PFSK-1 (cell line): ENCODE data around the gene INTS15.

Experiments
- POLR2AphosphoS5 ChIP-seq: IDR thresholded peaks from 2 replicates; pipeline ENCODE4 v1.6.1; 2012; ENCODE audit warnings: low read depth, mild to moderate bottlenecking, control low read depth, low read length, moderate library complexity
- TF ChIP-seq, protein P1 (sequence below), 2 experiments: IDR thresholded peaks; 2 replicates each; pipeline versions ENCODE4 v1.6.1 to v1.8.0; 2011 to 2012; ENCODE audit warnings: low read depth in 2 of 2, low read length in 2 of 2, control low read depth in 1 of 2, inconsistent platforms in 1 of 2, mild to moderate bottlenecking in 1 of 2, moderate library complexity in 1 of 2; ENCODE audit not compliant: insufficient read depth in 1 of 2

- TF ChIP-seq, protein P1, sequence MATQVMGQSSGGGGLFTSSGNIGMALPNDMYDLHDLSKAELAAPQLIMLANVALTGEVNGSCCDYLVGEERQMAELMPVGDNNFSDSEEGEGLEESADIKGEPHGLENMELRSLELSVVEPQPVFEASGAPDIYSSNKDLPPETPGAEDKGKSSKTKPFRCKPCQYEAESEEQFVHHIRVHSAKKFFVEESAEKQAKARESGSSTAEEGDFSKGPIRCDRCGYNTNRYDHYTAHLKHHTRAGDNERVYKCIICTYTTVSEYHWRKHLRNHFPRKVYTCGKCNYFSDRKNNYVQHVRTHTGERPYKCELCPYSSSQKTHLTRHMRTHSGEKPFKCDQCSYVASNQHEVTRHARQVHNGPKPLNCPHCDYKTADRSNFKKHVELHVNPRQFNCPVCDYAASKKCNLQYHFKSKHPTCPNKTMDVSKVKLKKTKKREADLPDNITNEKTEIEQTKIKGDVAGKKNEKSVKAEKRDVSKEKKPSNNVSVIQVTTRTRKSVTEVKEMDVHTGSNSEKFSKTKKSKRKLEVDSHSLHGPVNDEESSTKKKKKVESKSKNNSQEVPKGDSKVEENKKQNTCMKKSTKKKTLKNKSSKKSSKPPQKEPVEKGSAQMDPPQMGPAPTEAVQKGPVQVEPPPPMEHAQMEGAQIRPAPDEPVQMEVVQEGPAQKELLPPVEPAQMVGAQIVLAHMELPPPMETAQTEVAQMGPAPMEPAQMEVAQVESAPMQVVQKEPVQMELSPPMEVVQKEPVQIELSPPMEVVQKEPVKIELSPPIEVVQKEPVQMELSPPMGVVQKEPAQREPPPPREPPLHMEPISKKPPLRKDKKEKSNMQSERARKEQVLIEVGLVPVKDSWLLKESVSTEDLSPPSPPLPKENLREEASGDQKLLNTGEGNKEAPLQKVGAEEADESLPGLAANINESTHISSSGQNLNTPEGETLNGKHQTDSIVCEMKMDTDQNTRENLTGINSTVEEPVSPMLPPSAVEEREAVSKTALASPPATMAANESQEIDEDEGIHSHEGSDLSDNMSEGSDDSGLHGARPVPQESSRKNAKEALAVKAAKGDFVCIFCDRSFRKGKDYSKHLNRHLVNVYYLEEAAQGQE (IDR thresholded peaks at IDR 0.05; ENCODE audit: insufficient read depth in 1 of 2, low read depth in 2 of 2, low read length in 2 of 2): no peak
- TF ChIP-seq POLR2AphosphoS5: no peak
Observed at GRCh38 chr7:6600093-6600492, 10.3 kb downstream of the INTS15 start.
